Measurements from ENCODE around the gene ZNF141. TPM values are rescaled to one million over a fixed set of nuclear protein-coding genes. Genes with fewer than 3 reads are reported as not detected.
"Not testable (repeated sequence)": the region's sequence is repeated elsewhere in the genome, so short reads cannot be mapped to it uniquely, and the experiment has no call there.

ZNF141 gene
- polyA plus RNA-seq, 2 donors, result 1.8 to 3.7 TPM

DNA sequence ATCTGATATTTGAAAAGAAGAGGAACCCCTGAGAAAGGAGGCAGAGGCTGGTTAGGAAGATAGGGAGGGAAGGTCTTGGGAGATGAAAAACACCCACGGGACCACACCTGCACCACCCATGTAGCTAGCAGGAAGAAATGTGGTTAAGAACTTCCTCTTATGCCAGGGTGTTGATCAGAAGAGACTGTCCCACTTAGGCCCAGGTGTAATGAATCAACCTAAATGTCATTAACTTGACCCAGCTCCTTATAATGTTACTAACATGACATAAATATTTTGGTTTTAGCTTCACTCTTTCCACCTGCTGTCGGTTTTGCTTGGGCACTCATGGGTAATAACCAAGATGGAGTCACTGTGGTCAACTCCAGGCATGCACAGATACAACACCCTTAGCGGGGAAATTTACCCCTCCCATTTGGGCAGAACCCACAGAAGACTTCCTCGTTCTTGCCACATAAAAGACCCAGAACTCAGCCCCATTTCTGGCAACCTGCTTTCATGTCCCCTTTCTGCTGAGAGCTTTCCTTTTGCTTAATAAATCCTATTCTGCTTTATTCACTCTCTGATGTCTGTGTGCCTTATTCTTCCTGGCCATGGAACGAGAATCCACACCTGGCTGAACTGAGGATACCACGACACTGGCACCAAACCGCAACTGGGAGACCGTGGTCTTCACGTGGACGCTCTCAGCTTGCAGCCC is 46.8 kb downstream of the ZNF141 start:
- no peaks in the 10 kb centered on the region for H3K4me1 ChIP-seq (ENCODE audit: control insufficient read depth in 2 of 2, insufficient read depth in 2 of 2, low read length in 1 of 2)
- 79% methylated on average over 10 of the region's 10 CpGs for WGBS, 2 donors
- H3K4me3 ChIP-seq (ENCODE audit: low read depth in 1 of 2, low read length in 2 of 2), result no peak overlapping the region
- H3K27me3 ChIP-seq (ENCODE audit: control insufficient read depth in 1 of 2, insufficient read depth in 2 of 2, low read length in 2 of 2), result no peaks in the 10 kb centered on the region
- no peaks in the 10 kb centered on the region for H3K36me3 ChIP-seq (ENCODE audit: control insufficient read depth in 2 of 2, insufficient read depth in 2 of 2, low read length in 1 of 2)
- H3K27ac ChIP-seq (ENCODE audit: low read depth in 2 of 2, low read length in 1 of 2), result no peak overlapping the region
- peaks cover 37 to 47% of the 10 kb centered on the region in 2 donors for H3K9me3 ChIP-seq (ENCODE audit: control insufficient read depth in 2 of 2, insufficient read depth in 1 of 2, low read depth in 1 of 2, low read length in 1 of 2)

DNA sequence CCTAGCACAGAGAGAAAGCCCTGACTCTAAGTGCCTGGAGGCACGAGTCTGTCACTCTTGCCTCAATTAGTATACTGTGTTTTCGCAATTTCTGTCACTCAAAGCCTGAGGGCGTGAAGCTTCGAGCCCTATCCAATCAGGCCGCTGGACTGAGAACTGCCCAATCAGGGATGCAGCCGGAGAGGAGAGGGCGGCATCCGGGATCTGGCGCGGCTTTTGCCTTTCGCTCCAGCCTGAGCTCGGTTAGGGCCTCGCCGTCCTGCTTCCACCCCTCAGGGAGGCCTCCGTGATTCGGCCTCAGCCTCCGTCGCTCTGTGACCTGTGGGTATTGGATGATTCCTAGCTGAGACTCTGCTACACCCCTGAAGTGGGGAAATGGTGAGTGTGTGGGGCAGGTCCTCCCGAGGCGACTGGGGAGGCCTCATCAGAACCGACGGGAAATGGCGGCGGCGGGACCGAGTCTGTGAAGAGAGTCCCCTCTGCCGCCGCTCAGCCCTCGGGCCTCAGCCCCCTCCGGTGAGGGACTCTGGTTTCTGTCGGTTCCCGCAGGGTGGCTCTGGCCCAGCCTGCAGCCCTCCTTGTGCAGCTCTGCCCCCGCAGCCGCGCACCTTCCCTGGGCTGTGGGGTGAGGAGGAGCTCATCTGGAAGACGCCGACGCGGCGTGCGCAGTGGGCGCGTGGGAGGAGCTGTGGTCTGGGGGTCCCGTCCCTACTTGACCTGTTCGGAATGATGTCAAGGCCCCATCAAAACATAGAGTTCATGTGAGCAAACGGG is 48.5 kb downstream of the ZNF141 start:
- no peak overlapping the region for H3K4me3 ChIP-seq (ENCODE audit: low read depth in 1 of 2, low read length in 2 of 2)
- no peaks in the 10 kb centered on the region for H3K27me3 ChIP-seq (ENCODE audit: control insufficient read depth in 1 of 2, insufficient read depth in 2 of 2, low read length in 2 of 2)
- WGBS, 2 donors, result 17 to 18% methylated on average over 45 to 46 of the region's 46 CpGs
- peaks cover 37 to 47% of the 10 kb centered on the region in 2 donors for H3K9me3 ChIP-seq (ENCODE audit: control insufficient read depth in 2 of 2, insufficient read depth in 1 of 2, low read depth in 1 of 2, low read length in 1 of 2)
- no peaks in the 10 kb centered on the region for H3K36me3 ChIP-seq (ENCODE audit: control insufficient read depth in 2 of 2, insufficient read depth in 2 of 2, low read length in 1 of 2)
- no peak overlapping the region for H3K27ac ChIP-seq (ENCODE audit: low read depth in 2 of 2, low read length in 1 of 2)
- H3K4me1 ChIP-seq (ENCODE audit: control insufficient read depth in 2 of 2, insufficient read depth in 2 of 2, low read length in 1 of 2), result no peaks in the 10 kb centered on the region

DNA sequence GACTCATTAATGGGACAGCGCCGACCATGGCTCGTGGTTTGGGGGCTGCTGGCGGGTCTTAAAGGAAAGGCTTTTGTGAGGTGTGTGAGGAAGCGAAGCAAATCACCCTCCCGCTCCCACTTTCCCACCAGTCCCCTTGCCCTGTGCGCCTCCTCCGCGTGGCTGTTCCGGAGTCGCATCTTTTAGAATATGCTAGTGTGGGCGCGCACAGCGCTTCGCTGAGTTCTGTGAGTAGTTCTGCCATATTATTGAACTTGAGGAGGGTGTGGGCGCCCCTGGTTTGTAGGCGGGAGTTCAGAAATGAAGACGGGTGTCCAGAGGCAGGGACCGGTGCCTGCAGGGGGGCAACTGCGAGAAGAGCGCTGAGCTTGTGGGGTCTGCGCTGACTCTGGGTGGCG is 49.1 kb downstream of the ZNF141 start:
- Histone ChIP-seq H3K27ac (ENCODE audit: low read depth in 2 of 2, low read length in 1 of 2) (no peak overlapping the region), H3K36me3 (ENCODE audit: control insufficient read depth in 2 of 2, insufficient read depth in 2 of 2, low read length in 1 of 2) (no peaks in the 10 kb centered on the region), H3K4me3 (ENCODE audit: low read depth in 1 of 2, low read length in 2 of 2) (no peak overlapping the region), H3K4me1 (ENCODE audit: control insufficient read depth in 2 of 2, insufficient read depth in 2 of 2, low read length in 1 of 2) (no peaks in the 10 kb centered on the region), H3K9me3 (ENCODE audit: control insufficient read depth in 2 of 2, insufficient read depth in 1 of 2, low read depth in 1 of 2, low read length in 1 of 2) (peaks cover 39 to 45% of the 10 kb centered on the region in 2 donors), H3K27me3 (ENCODE audit: control insufficient read depth in 1 of 2, insufficient read depth in 2 of 2, low read length in 2 of 2) (no peaks in the 10 kb centered on the region)
- 28% methylated on average over 23 of the region's 23 CpGs for WGBS, 2 donors

DNA sequence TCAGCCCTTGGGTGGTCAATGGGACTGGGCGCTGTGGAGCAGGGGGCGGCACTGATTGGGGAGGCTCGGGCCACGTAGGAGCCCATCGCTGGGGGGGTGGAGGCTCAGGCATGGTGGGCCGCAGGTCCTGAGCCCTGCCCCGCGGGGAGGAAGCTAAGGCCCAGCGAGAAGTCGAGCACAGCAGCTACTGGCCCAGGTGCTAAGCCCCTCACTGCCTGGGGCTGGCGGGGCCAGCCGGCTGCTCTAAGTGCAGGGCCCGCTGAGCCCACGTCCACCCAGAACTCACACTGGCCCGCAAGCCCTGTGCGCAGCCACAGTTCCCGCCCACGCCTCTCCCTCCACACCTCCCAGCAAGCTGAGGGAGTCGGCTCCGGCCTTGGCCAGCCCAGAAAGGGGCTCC is 66.4 kb downstream of the ZNF141 start:
- H3K36me3 ChIP-seq (ENCODE audit: control insufficient read depth in 2 of 2, insufficient read depth in 2 of 2, low read length in 1 of 2), result no peaks in the 10 kb centered on the region
- peaks cover 15 to 20% of the 10 kb centered on the region in 2 donors for H3K9me3 ChIP-seq (ENCODE audit: control insufficient read depth in 2 of 2, insufficient read depth in 1 of 2, low read depth in 1 of 2, low read length in 1 of 2)
- H3K27ac ChIP-seq (ENCODE audit: low read depth in 2 of 2, low read length in 1 of 2), result no peak overlapping the region
- H3K4me3 ChIP-seq (ENCODE audit: low read depth in 1 of 2, low read length in 2 of 2), result no peak overlapping the region
- no peaks in the 10 kb centered on the region for H3K27me3 ChIP-seq (ENCODE audit: control insufficient read depth in 1 of 2, insufficient read depth in 2 of 2, low read length in 2 of 2)
- H3K4me1 ChIP-seq (ENCODE audit: control insufficient read depth in 2 of 2, insufficient read depth in 2 of 2, low read length in 1 of 2), result no peaks in the 10 kb centered on the region
- WGBS, 2 donors, result 95 to 97% methylated on average over 20 of the region's 20 CpGs

DNA sequence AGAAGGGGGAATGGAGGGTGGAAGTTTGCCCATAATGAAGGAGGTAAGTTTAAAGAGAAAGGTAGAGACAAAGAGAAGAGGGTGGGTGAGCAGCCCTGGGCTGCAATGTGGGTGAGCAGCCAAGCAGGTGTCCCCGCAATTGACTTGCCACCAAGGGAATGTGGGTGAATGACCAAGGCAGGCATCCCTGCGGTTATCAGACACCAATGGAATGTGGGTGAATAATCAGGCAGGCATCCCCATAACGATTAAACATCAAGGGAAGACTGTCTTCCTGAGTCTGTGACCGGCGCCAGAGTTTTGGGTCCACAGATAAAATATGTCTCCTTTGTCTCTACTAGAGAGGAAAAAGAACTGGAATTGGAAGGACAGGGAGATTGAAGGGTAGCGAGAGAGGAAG is 70.7 kb downstream of the ZNF141 start:
- not testable (repeated sequence) for H3K27me3 ChIP-seq (ENCODE audit: control insufficient read depth in 1 of 2, insufficient read depth in 2 of 2, low read length in 2 of 2); H3K36me3 ChIP-seq (ENCODE audit: control insufficient read depth in 2 of 2, insufficient read depth in 2 of 2, low read length in 1 of 2); H3K27ac ChIP-seq (ENCODE audit: low read depth in 2 of 2, low read length in 1 of 2); H3K4me1 ChIP-seq (ENCODE audit: control insufficient read depth in 2 of 2, insufficient read depth in 2 of 2, low read length in 1 of 2); H3K4me3 ChIP-seq (ENCODE audit: low read depth in 1 of 2, low read length in 2 of 2)
- WGBS, 2 donors, result 91 to 95% methylated on average over 6 of the region's 6 CpGs
- H3K9me3 ChIP-seq (ENCODE audit: control insufficient read depth in 2 of 2, insufficient read depth in 1 of 2, low read depth in 1 of 2, low read length in 1 of 2), result peaks cover 18 to 24% of the 10 kb centered on the region in 2 donors

DNA sequence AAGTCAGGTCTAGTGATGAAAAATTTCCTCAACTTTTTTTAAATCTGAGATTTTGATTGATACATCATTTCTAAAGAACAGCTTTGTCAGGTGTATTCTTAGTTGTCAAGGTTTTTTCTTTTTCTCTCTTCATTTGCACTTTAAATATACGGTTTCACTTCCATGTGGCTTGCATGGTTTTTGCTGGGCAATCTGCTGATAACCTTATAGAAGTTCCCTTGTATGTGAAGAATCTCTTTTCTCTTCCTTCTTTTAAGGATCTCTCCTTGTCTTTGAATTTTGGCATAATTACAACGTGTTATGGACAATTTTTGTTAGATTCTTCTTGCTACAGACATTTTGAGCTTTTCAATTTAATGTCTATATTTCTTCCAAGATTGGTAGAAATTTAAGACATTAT is 85.0 kb downstream of the ZNF141 start:
- H3K9me3 ChIP-seq (ENCODE audit: control insufficient read depth in 2 of 2, insufficient read depth in 1 of 2, low read depth in 1 of 2, low read length in 1 of 2), result peaks cover 32 to 36% of the 10 kb centered on the region in 2 donors
- H3K27me3 ChIP-seq (ENCODE audit: control insufficient read depth in 1 of 2, insufficient read depth in 2 of 2, low read length in 2 of 2), result no peaks in the 10 kb centered on the region
- WGBS, 2 donors, result 89 to 94% methylated on average over 2 of the region's 2 CpGs
- peaks cover 0 to 4% of the 10 kb centered on the region in 2 donors for H3K36me3 ChIP-seq (ENCODE audit: control insufficient read depth in 2 of 2, insufficient read depth in 2 of 2, low read length in 1 of 2)
- H3K27ac ChIP-seq (ENCODE audit: low read depth in 2 of 2, low read length in 1 of 2), result no peak overlapping the region
- H3K4me3 ChIP-seq (ENCODE audit: low read depth in 1 of 2, low read length in 2 of 2), result no peak overlapping the region
- no peaks in the 10 kb centered on the region for H3K4me1 ChIP-seq (ENCODE audit: control insufficient read depth in 2 of 2, insufficient read depth in 2 of 2, low read length in 1 of 2)

Other genes with a start within 250 kb of the ZNF141 start
- under 1 TPM; 0.75 to 0.98 TPM for gene ZNF718, start 213.3 kb upstream of the ZNF141 start, polyA plus RNA-seq
- under 1 TPM; 0.21 to 0.45 TPM for gene ZNF732, start 32.3 kb upstream of the ZNF141 start, polyA plus RNA-seq
- 1 to 10 TPM; 6.9 to 7.0 TPM for gene ZNF721, start 161.3 kb downstream of the ZNF141 start, polyA plus RNA-seq
- gene PIGG, start 161.4 kb downstream of the ZNF141 start, polyA plus RNA-seq, result 10 to 100 TPM; 18.7 to 37.4 TPM
- under 1 TPM; 0.08 TPM for gene TMEM271, start 238.5 kb downstream of the ZNF141 start, polyA plus RNA-seq

Data from esophagus (tissue), 2 donors.